Measurements from ENCODE around the gene BRINP3. TPM values are rescaled to one million over a fixed set of nuclear protein-coding genes. Genes with fewer than 3 reads are reported as not detected.

The BRINP3 gene
- total and polyA plus RNA-seq, 2 donors (not counting 3 experiments of a cell fraction or from before 2014, with no cell fraction given) = not detected

DNA sequence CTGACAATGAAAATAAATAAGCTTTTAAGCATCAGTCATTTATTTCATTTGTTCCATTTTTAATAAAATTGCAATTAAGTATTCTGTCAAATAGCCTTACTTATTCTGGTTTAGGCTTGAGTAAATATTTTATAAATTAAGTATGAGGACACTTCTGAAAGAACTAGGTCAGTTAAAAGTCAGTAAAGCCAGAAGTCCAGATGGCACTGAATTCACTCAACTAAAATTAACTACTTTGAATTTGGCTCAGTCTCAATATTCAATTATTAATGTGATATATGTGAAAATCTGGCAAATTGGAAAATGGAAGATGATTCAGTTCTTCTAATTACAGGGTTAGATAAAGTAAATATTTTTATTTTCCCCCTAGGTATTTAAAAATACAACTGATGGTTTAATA lies 174.2 kb downstream of the BRINP3 start:
- Histone ChIP-seq H3K27me3 (ENCODE audit: control insufficient read depth in 2 of 2, insufficient read depth in 2 of 2, low read length in 2 of 2) (no peaks in the 10 kb centered on the region), H3K36me3 (ENCODE audit: control insufficient read depth in 2 of 2, extremely low read depth in 1 of 2, insufficient read depth in 2 of 2, low read length in 2 of 2) (no peaks in the 10 kb centered on the region), H3K9me3 (replicated peaks; ENCODE audit: control insufficient read depth, insufficient read depth, low read length) (no peaks in the 10 kb centered on the region), H3K79me2 (ENCODE audit: control insufficient read depth, insufficient read depth, low read length) (no peaks in the 10 kb centered on the region), H3K4me2 (ENCODE audit: insufficient read depth, low read length) (no peak overlapping the region), H3K4me3 (replicated peaks in 1 of 3; ENCODE audit: insufficient read depth in 1 of 3, low read depth in 1 of 3, low read length in 3 of 3) (no peak overlapping the region), H3K9me1 (replicated peaks; ENCODE audit: control insufficient read depth, extremely low read depth, insufficient read depth, low read length) (no peaks in the 10 kb centered on the region), H3K27ac (ENCODE audit: insufficient read depth, low read depth, low read length) (no peak overlapping the region), H3K9ac (replicated peaks; ENCODE audit: extremely low read depth, insufficient read depth, low read length) (no peak overlapping the region), H2AFZ (ENCODE audit: low read depth, low read length) (no peak overlapping the region), H3K4me1 (ENCODE audit: control insufficient read depth, extremely low read depth, insufficient read depth, low read length) (no peaks in the 10 kb centered on the region), H4K20me1 (replicated peaks; ENCODE audit: control insufficient read depth, extremely low read depth, insufficient read depth, low read length) (no peaks in the 10 kb centered on the region)
- DNase-seq (ENCODE audit: low read depth, low spot score) (no peak), FAIRE-seq (no peak)
- POLR2A ChIA-PET = no interaction called here
- intact Hi-C loops (cut with micrococcal nuclease) = no loop called here
- TF ChIP-seq GATA2 (IDR thresholded peaks at IDR 0.05; ENCODE audit: insufficient read depth, insufficient read length, low read depth, low read length) = no peak
- TF ChIP-seq FOS (IDR thresholded peaks at IDR 0.05; ENCODE audit: borderline replicate concordance, insufficient read depth, low read length) = no peak
- no peak for TF ChIP-seq JUN (IDR thresholded peaks at IDR 0.05; ENCODE audit: borderline replicate concordance, insufficient read depth, insufficient read length, low read depth)
- TF ChIP-seq, protein P1, sequence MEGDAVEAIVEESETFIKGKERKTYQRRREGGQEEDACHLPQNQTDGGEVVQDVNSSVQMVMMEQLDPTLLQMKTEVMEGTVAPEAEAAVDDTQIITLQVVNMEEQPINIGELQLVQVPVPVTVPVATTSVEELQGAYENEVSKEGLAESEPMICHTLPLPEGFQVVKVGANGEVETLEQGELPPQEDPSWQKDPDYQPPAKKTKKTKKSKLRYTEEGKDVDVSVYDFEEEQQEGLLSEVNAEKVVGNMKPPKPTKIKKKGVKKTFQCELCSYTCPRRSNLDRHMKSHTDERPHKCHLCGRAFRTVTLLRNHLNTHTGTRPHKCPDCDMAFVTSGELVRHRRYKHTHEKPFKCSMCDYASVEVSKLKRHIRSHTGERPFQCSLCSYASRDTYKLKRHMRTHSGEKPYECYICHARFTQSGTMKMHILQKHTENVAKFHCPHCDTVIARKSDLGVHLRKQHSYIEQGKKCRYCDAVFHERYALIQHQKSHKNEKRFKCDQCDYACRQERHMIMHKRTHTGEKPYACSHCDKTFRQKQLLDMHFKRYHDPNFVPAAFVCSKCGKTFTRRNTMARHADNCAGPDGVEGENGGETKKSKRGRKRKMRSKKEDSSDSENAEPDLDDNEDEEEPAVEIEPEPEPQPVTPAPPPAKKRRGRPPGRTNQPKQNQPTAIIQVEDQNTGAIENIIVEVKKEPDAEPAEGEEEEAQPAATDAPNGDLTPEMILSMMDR (IDR thresholded peaks at IDR 0.05; ENCODE audit: extremely low read depth in 1 of 2, insufficient read depth in 1 of 2, low read depth in 1 of 2, low read length in 2 of 2) = no peak
- no peak for TF ChIP-seq EZH2 (IDR thresholded peaks at IDR 0.05; ENCODE audit: borderline replicate concordance, low read depth, low read length, severe bottlenecking)
- TF ChIP-seq MYC (IDR thresholded peaks at IDR 0.05; ENCODE audit: low read depth, low read length) = no peak
- TF ChIP-seq, protein P2, sequence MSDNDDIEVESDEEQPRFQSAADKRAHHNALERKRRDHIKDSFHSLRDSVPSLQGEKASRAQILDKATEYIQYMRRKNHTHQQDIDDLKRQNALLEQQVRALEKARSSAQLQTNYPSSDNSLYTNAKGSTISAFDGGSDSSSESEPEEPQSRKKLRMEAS (IDR thresholded peaks at IDR 0.05; ENCODE audit: insufficient read depth, insufficient read length) = no peak
- TF ChIP-seq POLR2A (IDR thresholded peaks at IDR 0.05; ENCODE audit: low read depth, low read length) = no peak
- TF ChIP-seq POLR2AphosphoS5 (IDR thresholded peaks at IDR 0.05; ENCODE audit: insufficient read depth, low read depth, low read length) = no peak
- no TSS peak for BruUV-seq (replicated peaks)
- CTCF ChIA-PET = no interaction called here
- dilution Hi-C loops (cut with MboI; ENCODE audit: extremely low pct_ligation_motif_present, low sequenced_read_pairs) = no loop called here

Data from endothelial cell of umbilical vein (primary cell).